Measurements from ENCODE around the gene SCAPER.

DNA sequence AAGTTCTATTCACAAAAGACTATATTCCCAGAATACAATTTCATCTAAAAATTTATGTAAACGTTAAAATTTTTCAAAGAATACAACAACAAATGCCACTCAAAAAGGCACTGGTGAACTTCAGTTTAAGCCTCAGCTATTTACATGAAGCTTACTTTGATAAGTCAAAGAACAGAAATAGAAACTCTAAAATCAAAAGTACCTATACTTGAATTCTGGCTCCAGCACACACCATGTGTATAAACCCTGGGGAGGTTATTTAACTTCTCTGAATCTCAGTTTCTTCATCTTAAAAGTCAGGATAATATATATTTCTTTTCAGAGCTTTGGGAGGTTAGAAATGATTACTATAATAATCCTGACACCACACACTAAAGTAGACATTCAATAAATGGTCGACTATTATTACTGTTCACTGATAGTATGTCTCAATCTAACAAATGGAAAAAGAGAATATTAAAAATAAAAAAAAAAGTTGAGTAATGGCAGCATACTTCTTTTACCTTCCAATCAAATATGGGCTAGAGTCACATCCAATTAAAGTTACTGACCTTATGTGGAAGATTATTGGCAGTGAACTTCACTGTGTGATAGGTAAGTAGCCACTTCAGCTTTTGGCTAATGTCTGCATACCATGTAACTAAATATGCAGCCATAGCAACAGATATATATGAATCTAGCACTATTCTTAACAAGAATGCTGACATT, 320.1 kb downstream of the SCAPER start:
- TF ChIP-seq NFE2L2 (conservative IDR thresholded peaks at IDR 0.05; ENCODE audit: low read length) (no peak), CTCF (IDR thresholded peaks at IDR 0.05) (no peak), ZFP36 (IDR thresholded peaks at IDR 0.05; ENCODE audit: borderline replicate concordance, partially characterized antibody) (no peak), SMC3 (IDR thresholded peaks at IDR 0.05) (no peak), CEBPB (IDR thresholded peaks at IDR 0.05) (no peak), REST (IDR thresholded peaks at IDR 0.05) (no peak), BHLHE40 (IDR thresholded peaks at IDR 0.05; ENCODE audit: low read depth, low read length) (no peak), POLR2A (IDR thresholded peaks at IDR 0.05; ENCODE audit: low read length) (no peak), RAD21 (conservative IDR thresholded peaks at IDR 0.05 in 1 of 2, IDR thresholded peaks at IDR 0.05 in 1 of 2) (no peak), TP53 (CRISPR knock-in tag; IDR thresholded peaks at IDR 0.05) (no peak), NR3C1 (IDR thresholded peaks at IDR 0.05) (no peak), RCOR1 (IDR thresholded peaks at IDR 0.05; ENCODE audit: low read depth, low read length) (no peak), MYC (IDR thresholded peaks at IDR 0.05; ENCODE audit: borderline replicate concordance, low read length) (no peak), CHD4 (IDR thresholded peaks at IDR 0.05; ENCODE audit: borderline replicate concordance) (no peak)

Measured in A549 (cell line).